ENCODE results near the gene BZW1.

DNA sequence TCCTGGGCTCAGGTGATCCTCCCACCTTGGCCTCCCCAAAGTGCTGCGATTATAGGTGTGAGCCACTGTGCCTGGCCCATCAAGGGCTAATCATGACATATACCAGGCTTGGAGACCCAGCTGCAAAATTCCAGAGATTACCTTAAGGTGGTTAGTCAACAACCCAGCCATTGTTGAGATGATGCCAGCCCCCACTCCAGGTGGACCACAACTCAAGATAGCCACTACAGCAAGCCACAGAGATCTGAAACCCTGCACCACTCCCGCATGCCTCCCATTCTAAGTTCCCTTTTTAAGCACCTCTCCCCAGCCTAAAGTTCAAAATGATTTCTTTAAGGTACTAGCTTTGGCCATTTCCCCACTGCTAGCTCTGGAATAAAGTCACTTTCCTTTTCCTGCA is 57.3 kb downstream of the BZW1 start:
- TF ChIP-seq SP1 (IDR thresholded peaks at IDR 0.05), result no peak
- TF ChIP-seq CTBP1 (IDR thresholded peaks at IDR 0.05; ENCODE audit: borderline replicate concordance), result no peak
- TF ChIP-seq FOXM1 (IDR thresholded peaks at IDR 0.05; ENCODE audit: borderline replicate concordance), result no peak
- no peak for TF ChIP-seq HDGF (IDR thresholded peaks at IDR 0.05; ENCODE audit: borderline replicate concordance)
- no peak for TF ChIP-seq L3MBTL2 (conservative IDR thresholded peaks at IDR 0.05)
- no peak for TF ChIP-seq BHLHE40 (IDR thresholded peaks at IDR 0.05; ENCODE audit: borderline replicate concordance)
- TF ChIP-seq TARDBP (IDR thresholded peaks at IDR 0.05), result no peak
- no peak for TF ChIP-seq PKNOX1 (IDR thresholded peaks at IDR 0.05)
- TF ChIP-seq FOXA1 (IDR thresholded peaks at IDR 0.05), result no peak
- no peak for TF ChIP-seq SUZ12 (IDR thresholded peaks at IDR 0.05)
- no peak for TF ChIP-seq ZNF384 (IDR thresholded peaks at IDR 0.05)
- TF ChIP-seq NFRKB (IDR thresholded peaks at IDR 0.05), result no peak
- TF ChIP-seq ARNT (IDR thresholded peaks at IDR 0.05), result no peak
- no peak for TF ChIP-seq LEF1 (IDR thresholded peaks at IDR 0.05; ENCODE audit: borderline replicate concordance)
